Breast epithelium (tissue), 4 donors: ENCODE results near the gene NUP160. TPM values are rescaled to one million over a fixed set of nuclear protein-coding genes. Genes with fewer than 3 reads are reported as not detected.

ENCODE experiments used
- DNase-seq, 2 donors: peaks; one replicate each; pipeline ENCODE4 v3.0.0-alpha.2; 2019; ENCODE audit warnings: low spot score in 2 of 2
- H3K27ac ChIP-seq, 2 donors: fragments of 200-600 bp; sonication (generic) in 1 of 2; one replicate each; pipeline ENCODE4 v1.5.1; 2016 to 2019; ENCODE audit warnings: mild to moderate bottlenecking in 1 of 2
- H3K27me3 ChIP-seq, 2 donors: fragments of 200-600 bp; sonication (generic) in 1 of 2; one replicate each; pipeline versions ENCODE4 v1.5.1 to v1.6.0; 2017 to 2019; ENCODE audit warnings: control low read depth in 1 of 2, mild to moderate bottlenecking in 1 of 2
- H3K36me3 ChIP-seq: fragments of 200-600 bp; one replicate; pipeline ENCODE4 v1.5.1; 2019
- H3K4me1 ChIP-seq, 2 donors: fragments of 200-600 bp; sonication (generic); one replicate each; pipeline ENCODE4 v1.5.1; 2016 to 2019; ENCODE audit warnings: control low read depth in 1 of 2
- H3K4me3 ChIP-seq, 3 donors: fragments of 200-600 bp; sonication (generic); 1 replicate in 2 of 3; 2 replicates in 1 of 3; pipeline ENCODE4 v1.5.1; 2016 to 2019; ENCODE audit warnings: mild to moderate bottlenecking in 3 of 3, moderate library complexity in 2 of 3
- H3K9me3 ChIP-seq, 2 donors: fragments of 200-600 bp; sonication (generic) in 1 of 2; one replicate each; pipeline ENCODE4 v1.5.1; 2016 to 2019; ENCODE audit warnings: control low read depth in 1 of 2
- POLR2A ChIP-seq: fragments of 450-650 bp; IDR thresholded peaks from one replicate; pipeline ENCODE4 v1.6.1; 2016; ENCODE audit warnings: antibody characterized with exemption, mild to moderate bottlenecking, moderate library complexity
- POLR2AphosphoS5 ChIP-seq, 3 donors: sonication (generic); formaldehyde crosslinking; IDR thresholded peaks; one replicate each; pipeline ENCODE4 v1.6.1; 2017; ENCODE audit warnings: antibody characterized with exemption in 3 of 3
- intact Hi-C: fragments of 100-400 bp; cut with DNase I; formaldehyde crosslinking; loops from one replicate; pipeline ENCODE4 v1.15.1; 2023; ENCODE audit warnings: low total_unique reads
- total RNA-seq, 3 donors: library from RNA; depleted of rRNA; stranded (reverse); fragments of >200 nt; gene quantifications; one replicate each; pipeline ENCODE4 v1.1.0, GENCODE V29; 2016
- TF ChIP-seq, protein P1 (sequence below), 3 donors: fragments of 450-650 bp; IDR thresholded peaks; one replicate each; pipeline ENCODE4 v1.5.1; 2016 to 2017; ENCODE audit warnings: antibody characterized with exemption in 3 of 3, mild to moderate bottlenecking in 3 of 3, moderate library complexity in 3 of 3

Gene NUP160
- total RNA-seq, 3 donors from 2014 or later = 28.2 to 41.4 (median 40.6) TPM

DNA sequence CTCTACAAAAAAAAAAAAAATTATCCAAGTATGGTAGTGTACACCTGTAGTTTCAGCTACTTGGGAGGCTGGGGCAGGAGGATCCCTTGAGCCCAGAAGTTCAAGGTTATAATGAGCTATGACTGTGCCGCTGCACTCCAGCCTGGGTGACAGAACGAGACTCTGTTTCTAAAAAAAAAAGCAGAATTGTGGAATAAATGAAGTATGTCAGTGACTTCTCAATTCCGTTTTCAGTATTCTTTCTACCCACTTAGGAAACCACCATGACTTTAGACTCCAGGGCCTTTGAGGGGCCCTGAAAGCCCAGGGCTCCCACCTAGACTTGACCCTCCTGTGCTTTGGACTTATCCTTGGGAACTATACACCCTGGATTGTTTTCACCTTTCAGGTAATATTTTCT, 6.5 kb upstream of the NUP160 start:
- Histone ChIP-seq H3K4me3 (no peak overlapping the region), H3K27me3 (no peaks in the 10 kb centered on the region), H3K9me3 (no peaks in the 10 kb centered on the region), H3K36me3 (no peaks in the 10 kb centered on the region), H3K4me1 (no peaks in the 10 kb centered on the region), H3K27ac (no peak overlapping the region)
- TF ChIP-seq POLR2AphosphoS5 (IDR thresholded peaks at IDR 0.05) (no peak), POLR2A (no peak)
- TF ChIP-seq, protein P1, sequence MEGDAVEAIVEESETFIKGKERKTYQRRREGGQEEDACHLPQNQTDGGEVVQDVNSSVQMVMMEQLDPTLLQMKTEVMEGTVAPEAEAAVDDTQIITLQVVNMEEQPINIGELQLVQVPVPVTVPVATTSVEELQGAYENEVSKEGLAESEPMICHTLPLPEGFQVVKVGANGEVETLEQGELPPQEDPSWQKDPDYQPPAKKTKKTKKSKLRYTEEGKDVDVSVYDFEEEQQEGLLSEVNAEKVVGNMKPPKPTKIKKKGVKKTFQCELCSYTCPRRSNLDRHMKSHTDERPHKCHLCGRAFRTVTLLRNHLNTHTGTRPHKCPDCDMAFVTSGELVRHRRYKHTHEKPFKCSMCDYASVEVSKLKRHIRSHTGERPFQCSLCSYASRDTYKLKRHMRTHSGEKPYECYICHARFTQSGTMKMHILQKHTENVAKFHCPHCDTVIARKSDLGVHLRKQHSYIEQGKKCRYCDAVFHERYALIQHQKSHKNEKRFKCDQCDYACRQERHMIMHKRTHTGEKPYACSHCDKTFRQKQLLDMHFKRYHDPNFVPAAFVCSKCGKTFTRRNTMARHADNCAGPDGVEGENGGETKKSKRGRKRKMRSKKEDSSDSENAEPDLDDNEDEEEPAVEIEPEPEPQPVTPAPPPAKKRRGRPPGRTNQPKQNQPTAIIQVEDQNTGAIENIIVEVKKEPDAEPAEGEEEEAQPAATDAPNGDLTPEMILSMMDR (IDR thresholded peaks at IDR 0.05) = no peak
- intact Hi-C loops = no loop called here
- no peak for DNase-seq

DNA sequence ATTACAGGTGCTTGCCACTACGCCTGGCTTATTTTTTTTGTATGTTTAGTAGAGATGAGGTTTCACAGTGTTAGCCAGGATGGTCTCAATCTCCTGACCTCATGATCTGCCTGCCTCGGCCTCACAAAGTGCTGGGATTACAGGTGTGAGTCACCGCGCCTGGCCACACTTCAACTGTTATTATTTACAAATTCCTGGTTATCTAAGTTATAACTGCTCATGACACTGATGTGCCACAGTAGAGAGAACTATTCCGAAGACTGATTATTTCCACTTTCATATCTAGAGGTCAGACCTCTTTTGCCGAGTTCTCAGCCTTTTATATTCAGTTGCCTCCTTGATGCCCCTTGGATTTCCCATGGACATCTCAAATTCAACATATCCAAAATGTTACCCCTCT, 3.9 kb upstream of the NUP160 start:
- Histone ChIP-seq H3K4me3 (no peak overlapping the region), H3K9me3 (no peaks in the 10 kb centered on the region), H3K4me1 (peaks cover 0 to 5% of the 10 kb centered on the region in 2 donors), H3K27me3 (no peaks in the 10 kb centered on the region), H3K27ac (no peak overlapping the region), H3K36me3 (no peaks in the 10 kb centered on the region)
- TF ChIP-seq POLR2A (no peak), POLR2AphosphoS5 (IDR thresholded peaks at IDR 0.05) (no peak)
- TF ChIP-seq, protein P1 (IDR thresholded peaks at IDR 0.05) = no peak
- no peak for DNase-seq
- intact Hi-C loops = no loop called here

DNA sequence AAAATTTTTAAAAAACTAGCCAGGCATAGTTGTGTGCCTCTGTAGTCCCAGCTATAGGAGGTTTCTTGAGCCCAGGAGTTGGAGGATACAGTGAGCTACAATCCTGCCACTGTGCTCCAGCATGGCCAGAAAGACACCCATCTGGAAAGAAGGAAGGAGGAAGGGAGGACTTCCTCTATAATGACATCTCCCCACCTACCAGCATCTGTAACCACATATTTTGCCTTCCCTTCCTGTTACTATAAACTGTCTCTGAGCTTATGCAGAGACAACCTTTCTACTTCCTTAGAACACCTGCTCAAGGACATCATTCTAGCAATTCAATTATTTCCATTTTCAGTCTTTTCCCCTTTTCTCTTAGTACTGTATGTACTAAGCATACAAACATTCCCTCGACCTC, 2.2 kb upstream of the NUP160 start:
- intact Hi-C loops = no loop called here

DNA sequence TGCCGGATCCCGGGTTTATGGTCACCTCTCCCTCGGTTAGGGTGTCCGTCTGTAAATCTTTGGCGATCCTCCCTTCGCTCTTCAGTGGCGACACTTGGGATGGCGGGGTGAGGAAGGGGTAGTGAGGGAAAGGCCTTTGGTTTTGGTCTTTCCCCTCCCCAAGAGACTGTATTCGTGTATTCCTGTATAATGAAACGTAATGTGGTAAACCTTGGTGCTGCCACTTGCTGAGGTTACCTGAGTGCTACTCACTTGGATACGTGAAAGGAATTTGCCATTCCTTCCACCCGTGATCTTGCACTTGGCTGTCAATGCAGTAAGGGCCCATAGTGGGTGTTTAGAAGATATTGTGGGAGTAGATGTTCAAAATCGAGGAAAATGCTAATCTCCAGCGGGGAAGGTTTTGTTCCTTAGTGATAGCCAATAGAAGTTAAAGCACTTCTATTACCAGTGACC, 578 bp upstream of the NUP160 start:
- intact Hi-C loops = no loop called here
- Histone ChIP-seq H3K4me3 (peak overlapping the region; percentile 61 to 95 (median 92)), H3K36me3 (no peaks in the 10 kb centered on the region), H3K9me3 (no peaks in the 10 kb centered on the region), H3K4me1 (peaks cover 0 to 5% of the 10 kb centered on the region in 2 donors), H3K27me3 (no peaks in the 10 kb centered on the region), H3K27ac (peak overlapping the region; percentile 98)
- TF ChIP-seq POLR2AphosphoS5 (IDR thresholded peaks at IDR 0.05) (no peak), POLR2A (no peak)
- TF ChIP-seq, protein P1 (IDR thresholded peaks at IDR 0.05) = no peak
- DNase-seq = no peak

More for the DNA sequence above, 2.2 kb upstream of the NUP160 start:
- Histone ChIP-seq H3K27me3 (no peaks in the 10 kb centered on the region), H3K9me3 (no peaks in the 10 kb centered on the region), H3K4me1 (peaks cover 0 to 5% of the 10 kb centered on the region in 2 donors), H3K36me3 (no peaks in the 10 kb centered on the region), H3K4me3 (no peak overlapping the region), H3K27ac (no peak overlapping the region)
- DNase-seq = no peak
- TF ChIP-seq, protein P1 (IDR thresholded peaks at IDR 0.05) = no peak
- TF ChIP-seq POLR2AphosphoS5 (IDR thresholded peaks at IDR 0.05) (no peak), POLR2A (no peak)

DNA sequence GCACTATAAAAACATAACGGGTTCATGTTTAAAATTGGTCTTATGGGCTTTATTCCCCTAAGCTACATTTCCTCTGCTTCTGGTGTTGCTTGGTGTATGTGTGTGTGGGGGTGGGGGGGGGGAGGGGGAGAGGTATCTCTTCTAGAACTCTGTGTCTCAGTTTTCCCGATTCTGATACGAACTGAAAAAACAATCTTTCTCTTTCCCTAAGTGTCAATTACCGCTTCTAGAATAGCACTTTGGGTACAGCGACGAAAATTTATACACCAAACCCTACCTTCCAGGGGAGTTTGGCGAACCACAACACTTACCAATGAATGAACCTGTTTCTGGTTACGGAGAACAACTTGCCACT, 636 bp downstream of the NUP160 start:
- TF ChIP-seq, protein P1 (IDR thresholded peaks at IDR 0.05) = no peak
- TF ChIP-seq POLR2AphosphoS5 (IDR thresholded peaks at IDR 0.05) (no peak), POLR2A (no peak)
- DNase-seq = no peak
- intact Hi-C loops = no loop called here

More for the DNA sequence above, 636 bp downstream of the NUP160 start:
- no peaks in the 10 kb centered on the region for H3K9me3 ChIP-seq
- peak overlapping the region; percentile 98 for H3K27ac ChIP-seq
- peak overlapping the region; percentile 61 to 95 (median 92) for H3K4me3 ChIP-seq
- peaks cover 0 to 5% of the 10 kb centered on the region in 2 donors for H3K4me1 ChIP-seq
- no peaks in the 10 kb centered on the region for H3K27me3 ChIP-seq
- H3K36me3 ChIP-seq = no peaks in the 10 kb centered on the region
